Right lung (tissue), 5 donors: ENCODE data around the gene NAA80. TPM values are rescaled to one million over a fixed set of nuclear protein-coding genes. Genes with fewer than 3 reads are reported as not detected.

Experiments used
- DNase-seq, 2 donors: peaks; one replicate each; pipeline ENCODE4 v3.0.0-alpha.2; 2013
- polyA plus RNA-seq, 5 donors: library from polyadenylated mRNA; unstranded; fragments of 120-200 nt; gene quantifications; one replicate each; pipeline versions ENCODE4 v1.2.1 to v1.2.3, GENCODE V29; 2013; ENCODE audit warnings: inconsistent platforms in 1 of 5, low replicate concordance in 1 of 5; ENCODE audit not compliant: insufficient read length in 5 of 5, insufficient read depth in 1 of 5

The NAA80 gene
- polyA plus RNA-seq, 5 donors: 6.1 to 10.2 (median 7.9) TPM

GRCh38 chr3:50259432-50260026 is 39.7 kb downstream of the NAA80 start:
- DNase-seq: no peak

GRCh38 chr3:50258979-50259378 is 40.2 kb downstream of the NAA80 start:
- no peak for DNase-seq

GRCh38 chr3:50258029-50258680 is 41.0 kb downstream of the NAA80 start:
- no peak for DNase-seq

GRCh38 chr3:50256978-50257890 is 42.0 kb downstream of the NAA80 start:
- no peak for DNase-seq

GRCh38 chr3:50255251-50255615 is 44.0 kb downstream of the NAA80 start:
- DNase-seq: no peak

- no peak for DNase-seq
These were observed 44.5 kb downstream of the NAA80 start for GRCh38 chr3:50254577-50255250.

GRCh38 chr3:50251220-50251619 is 48.0 kb downstream of the NAA80 start:
- DNase-seq: no peak

GRCh38 chr3:50250514-50250913 is 48.7 kb downstream of the NAA80 start:
- no peak for DNase-seq

- DNase-seq: no peak
These were observed 49.7 kb downstream of the NAA80 start for GRCh38 chr3:50249457-50249856.

- DNase-seq: no peak
These were observed 50.8 kb downstream of the NAA80 start for GRCh38 chr3:50248387-50248786.

- DNase-seq: no peak
These were observed 52.7 kb downstream of the NAA80 start for GRCh38 chr3:50246517-50246954.

Other genes with a start within 250 kb of the NAA80 start
- gene RBM5, start 210.5 kb downstream of the NAA80 start, polyA plus RNA-seq: 100 to 1,000 TPM; 347 to 542 (median 418) TPM
- 10 to 100 TPM; 33.1 to 57.1 (median 44.4) TPM for gene SEMA3F, start 144.1 kb downstream of the NAA80 start, polyA plus RNA-seq
- not detected for gene GNAT1, start 107.8 kb downstream of the NAA80 start, polyA plus RNA-seq
- 10 to 100 TPM in 1 of 5 donors, 1 to 10 TPM in 4; 5.3 to 10.0 (median 7.9) TPM for gene SLC38A3, start 94.1 kb downstream of the NAA80 start, polyA plus RNA-seq
- 100 to 1,000 TPM; 234 to 282 (median 257) TPM for gene GNAI2, start 63.2 kb downstream of the NAA80 start, polyA plus RNA-seq
- gene SEMA3B, start 30.3 kb downstream of the NAA80 start, polyA plus RNA-seq: 10 to 100 TPM; 14.9 to 31.5 (median 29.6) TPM
- 1 to 10 TPM in 1 of 5 donors, under 1 TPM in 4; 0.14 to 1.4 (median 0.36) TPM for gene LSMEM2, start 20.3 kb downstream of the NAA80 start, polyA plus RNA-seq
- gene IFRD2, start 7.0 kb downstream of the NAA80 start, polyA plus RNA-seq: 10 to 100 TPM; 26.6 to 46.5 (median 34.0) TPM
- 1 to 10 TPM; 2.9 to 5.8 (median 3.2) TPM for gene HYAL3, start within 50 bp of the NAA80 start, polyA plus RNA-seq
- gene HYAL1, start 4.2 kb upstream of the NAA80 start, polyA plus RNA-seq: 1 to 10 TPM; 2.2 to 3.1 (median 2.5) TPM
- gene HYAL2, start 23.3 kb upstream of the NAA80 start, polyA plus RNA-seq: 100 to 1,000 TPM in 1 of 5 donors, 10 to 100 TPM in 4; 67.8 to 113 (median 77.3) TPM
- gene TUSC2, start 28.8 kb upstream of the NAA80 start, polyA plus RNA-seq: 10 to 100 TPM; 18.4 to 26.2 (median 18.9) TPM
- gene RASSF1, start 41.4 kb upstream of the NAA80 start, polyA plus RNA-seq: 10 to 100 TPM; 24.1 to 34.2 (median 27.9) TPM
- 10 to 100 TPM in 4 of 5 donors, 1 to 10 TPM in 1; 4.7 to 32.7 (median 20.9) TPM for gene ZMYND10, start 46.3 kb upstream of the NAA80 start, polyA plus RNA-seq
- gene NPRL2, start 51.4 kb upstream of the NAA80 start, polyA plus RNA-seq: 10 to 100 TPM; 27.5 to 36.0 (median 30.8) TPM
- 10 to 100 TPM in 2 of 5 donors, 1 to 10 TPM in 3; 7.8 to 12.1 (median 9.5) TPM for gene CYB561D2, start 51.5 kb upstream of the NAA80 start, polyA plus RNA-seq
- gene TMEM115, start 60.1 kb upstream of the NAA80 start, polyA plus RNA-seq: 10 to 100 TPM; 22.2 to 38.0 (median 27.5) TPM
- 10 to 100 TPM; 11.3 to 33.6 (median 27.5) TPM for gene CACNA2D2, start 204.2 kb upstream of the NAA80 start, polyA plus RNA-seq